Stomach (tissue), 9 donors: ENCODE results near the gene SH3GL2. TPM values are rescaled to one million over a fixed set of nuclear protein-coding genes. Genes with fewer than 3 reads are reported as not detected.

Experiments used
- DNase-seq, 2 donors: peaks; one replicate each; pipeline versions ENCODE4 v3.0.0 to v3.0.0-alpha.2; 2013 to 2019
- H3K27ac ChIP-seq, 5 donors: fragments of 200-600 bp in 4 of 5; sonication (generic) in 4 of 5; one replicate each; pipeline ENCODE4 v1.5.1; 2013 to 2019; ENCODE audit warnings: mild to moderate bottlenecking in 1 of 5, moderate library complexity in 1 of 5
- H3K27me3 ChIP-seq, 3 donors: fragments of 200-600 bp; sonication (generic); one replicate each; pipeline ENCODE4 v1.5.1; 2017 to 2019; ENCODE audit warnings: mixed run types in 1 of 3
- H3K36me3 ChIP-seq, 4 donors: fragments of 200-600 bp; sonication (generic); 1 replicate in 3 of 4; 2 replicates in 1 of 4; pipeline ENCODE4 v1.5.1; 2016 to 2019
- H3K4me1 ChIP-seq, 4 donors: fragments of 200-600 bp; sonication (generic); one replicate each; pipeline ENCODE4 v1.5.1; 2016 to 2019
- H3K4me3 ChIP-seq, 4 donors: fragments of 200-600 bp; sonication (generic) in 3 of 4; one replicate each; pipeline ENCODE4 v1.5.1; 2016 to 2019; ENCODE audit warnings: mild to moderate bottlenecking in 1 of 4
- H3K9me3 ChIP-seq, 4 donors: fragments of 200-600 bp; sonication (generic); one replicate each; pipeline ENCODE4 v1.5.1; 2016 to 2019
- EP300 ChIP-seq: sonication (generic); formaldehyde crosslinking; IDR thresholded peaks from one replicate; pipeline ENCODE4 v1.6.1; 2017; ENCODE audit warnings: antibody characterized with exemption
- POLR2A ChIP-seq, 4 donors: fragments of 450-650 bp; IDR thresholded peaks; one replicate each; pipeline ENCODE4 v1.6.1; 2016; ENCODE audit warnings: antibody characterized with exemption in 4 of 4, control low read depth in 2 of 4, mild to moderate bottlenecking in 1 of 4, moderate library complexity in 1 of 4
- POLR2AphosphoS5 ChIP-seq, 3 donors: sonication (generic); formaldehyde crosslinking; IDR thresholded peaks; one replicate each; pipeline ENCODE4 v1.6.1; 2016; ENCODE audit warnings: antibody characterized with exemption in 3 of 3
- WGBS, 5 donors: extraction: QIAGEN DNeasy Blood & Tissue Kit in 3 of 5; methylation state at CpG; one replicate each; pipeline versions ENCODE4 v1.1.5 to v1.1.7; 2013 to 2018; 5-methylcytosine and 5-hydroxymethylcytosine counted together
- intact Hi-C: fragments of 100-400 bp; cut with DNase I; formaldehyde crosslinking; loops from one replicate; pipeline ENCODE4 v1.15.1; 2023; ENCODE audit warnings: low total_unique reads
- polyA plus RNA-seq, 3 donors: library from polyadenylated mRNA; stranded (reverse); fragments of 200-250 nt; gene quantifications; one replicate each; pipeline ENCODE4 v1.2.3, GENCODE V29; 2013
- total RNA-seq, 5 donors: library from RNA; depleted of rRNA; stranded (reverse); fragments of >200 nt; gene quantifications; one replicate each; pipeline versions ENCODE4 v1.1.0 to v1.2.3, GENCODE V29; 2014 to 2016
- TF ChIP-seq, protein P1 (sequence below), 7 experiments: fragments of 450-650 bp in 4 of 7; fragments of 200-600 bp in 3 of 7; sonication (generic) in 3 of 7; IDR thresholded peaks; one replicate each; pipeline ENCODE4 v1.5.1; 2016 to 2019; ENCODE audit warnings: antibody characterized with exemption in 7 of 7, control low read depth in 2 of 7, mild to moderate bottlenecking in 1 of 7
- donor health status: healthy with polysubstance abuse.
- donor health status: Bipolar disorder and iron deficiency.
- donor health status: healthy.

SH3GL2 gene
- total and polyA plus RNA-seq, 8 donors: 0.89 to 17.5 (median 7.7) TPM; not detected in 1

GRCh38 chr9:17783227-17783626, 204.4 kb downstream of the SH3GL2 start:
- Histone ChIP-seq H3K27me3 (no peaks in the 10 kb centered on the region), H3K4me3 (no peak overlapping the region), H3K9me3 (no peaks in the 10 kb centered on the region), H3K4me1 (no peaks in the 10 kb centered on the region), H3K36me3 (no peaks in the 10 kb centered on the region), H3K27ac (no peak overlapping the region)
- intact Hi-C loops: no loop called here
- WGBS, 5 donors: 57 to 78% (median 67%) methylated on average over 1 of the region's 1 CpG
- no peak for DNase-seq
- TF ChIP-seq EP300 (no peak), POLR2AphosphoS5 (IDR thresholded peaks at IDR 0.05) (no peak), POLR2A (IDR thresholded peaks at IDR 0.05) (no peak)
- TF ChIP-seq, protein P1, sequence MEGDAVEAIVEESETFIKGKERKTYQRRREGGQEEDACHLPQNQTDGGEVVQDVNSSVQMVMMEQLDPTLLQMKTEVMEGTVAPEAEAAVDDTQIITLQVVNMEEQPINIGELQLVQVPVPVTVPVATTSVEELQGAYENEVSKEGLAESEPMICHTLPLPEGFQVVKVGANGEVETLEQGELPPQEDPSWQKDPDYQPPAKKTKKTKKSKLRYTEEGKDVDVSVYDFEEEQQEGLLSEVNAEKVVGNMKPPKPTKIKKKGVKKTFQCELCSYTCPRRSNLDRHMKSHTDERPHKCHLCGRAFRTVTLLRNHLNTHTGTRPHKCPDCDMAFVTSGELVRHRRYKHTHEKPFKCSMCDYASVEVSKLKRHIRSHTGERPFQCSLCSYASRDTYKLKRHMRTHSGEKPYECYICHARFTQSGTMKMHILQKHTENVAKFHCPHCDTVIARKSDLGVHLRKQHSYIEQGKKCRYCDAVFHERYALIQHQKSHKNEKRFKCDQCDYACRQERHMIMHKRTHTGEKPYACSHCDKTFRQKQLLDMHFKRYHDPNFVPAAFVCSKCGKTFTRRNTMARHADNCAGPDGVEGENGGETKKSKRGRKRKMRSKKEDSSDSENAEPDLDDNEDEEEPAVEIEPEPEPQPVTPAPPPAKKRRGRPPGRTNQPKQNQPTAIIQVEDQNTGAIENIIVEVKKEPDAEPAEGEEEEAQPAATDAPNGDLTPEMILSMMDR (IDR thresholded peaks at IDR 0.05): no peak

- H3K4me3 ChIP-seq: no peak overlapping the region
- intact Hi-C loops: no loop called here
- DNase-seq: no peak
- no peaks in the 10 kb centered on the region for H3K9me3 ChIP-seq
- H3K36me3 ChIP-seq: no peaks in the 10 kb centered on the region
- TF ChIP-seq POLR2AphosphoS5 (IDR thresholded peaks at IDR 0.05) (no peak), EP300 (no peak), POLR2A (IDR thresholded peaks at IDR 0.05) (no peak)
- TF ChIP-seq, protein P1 (IDR thresholded peaks at IDR 0.05): no peak
- 86 to 91% (median 90%) methylated on average over 6 of the region's 6 CpGs for WGBS, 5 donors
- H3K27me3 ChIP-seq: no peaks in the 10 kb centered on the region
- no peak overlapping the region for H3K27ac ChIP-seq
- H3K4me1 ChIP-seq: no peaks in the 10 kb centered on the region
Measured at GRCh38 chr9:17789316-17789715, 210.4 kb downstream of the SH3GL2 start.

DNA sequence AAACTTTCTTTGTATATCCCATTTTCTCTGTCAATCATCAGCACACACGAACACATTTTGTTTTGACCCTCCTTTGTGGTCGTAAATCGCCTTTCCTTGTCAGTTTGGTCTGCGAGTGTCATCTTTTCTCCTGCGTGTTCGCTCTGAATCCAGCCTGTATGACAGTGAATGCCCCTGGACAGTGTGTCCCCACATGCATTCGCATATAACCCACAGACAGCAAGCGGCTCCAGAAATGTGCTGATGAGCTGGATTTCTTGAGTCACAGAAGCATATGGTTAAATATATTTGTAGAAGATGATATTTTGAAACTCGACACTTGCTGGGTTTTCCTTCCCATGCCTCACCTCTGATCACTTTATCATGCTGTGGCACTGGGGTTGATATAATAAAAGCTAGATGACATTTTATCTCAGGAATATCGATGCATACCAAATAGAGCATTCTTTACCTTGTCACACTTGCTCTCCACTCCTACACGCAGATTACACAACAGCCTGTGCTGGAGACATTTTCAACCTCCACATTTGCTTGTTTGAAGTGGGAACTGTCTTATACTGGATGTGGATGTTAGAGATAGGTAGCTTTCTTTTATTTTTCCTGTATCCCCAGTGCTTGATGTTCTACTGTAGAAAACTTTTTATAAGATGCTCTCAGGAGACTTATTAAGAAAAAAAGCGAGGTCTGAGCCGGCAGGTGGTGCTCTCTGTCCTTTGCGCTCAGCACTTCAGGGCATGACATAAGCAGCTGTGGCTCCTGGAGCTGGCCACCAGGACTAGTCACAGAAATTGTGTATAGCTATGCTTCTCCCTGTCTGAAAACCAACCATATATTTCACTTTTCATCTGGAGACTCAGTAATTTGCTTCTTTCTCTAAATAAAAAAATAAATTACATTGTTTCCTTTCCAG, 215.1 kb downstream of the SH3GL2 start:
- 74 to 85% (median 78%) methylated on average over 14 of the region's 14 CpGs for WGBS, 5 donors
- Histone ChIP-seq H3K9me3 (no peaks in the 10 kb centered on the region), H3K27ac (no peak overlapping the region), H3K27me3 (no peaks in the 10 kb centered on the region), H3K36me3 (no peaks in the 10 kb centered on the region), H3K4me3 (no peak overlapping the region), H3K4me1 (no peaks in the 10 kb centered on the region)
- intact Hi-C loops: no loop called here
- DNase-seq: peak in 1 of 2 donors; percentile 28
- TF ChIP-seq POLR2A (IDR thresholded peaks at IDR 0.05) (no peak), EP300 (no peak), POLR2AphosphoS5 (IDR thresholded peaks at IDR 0.05) (no peak)
- TF ChIP-seq, protein P1 (IDR thresholded peaks at IDR 0.05): no peak

DNA sequence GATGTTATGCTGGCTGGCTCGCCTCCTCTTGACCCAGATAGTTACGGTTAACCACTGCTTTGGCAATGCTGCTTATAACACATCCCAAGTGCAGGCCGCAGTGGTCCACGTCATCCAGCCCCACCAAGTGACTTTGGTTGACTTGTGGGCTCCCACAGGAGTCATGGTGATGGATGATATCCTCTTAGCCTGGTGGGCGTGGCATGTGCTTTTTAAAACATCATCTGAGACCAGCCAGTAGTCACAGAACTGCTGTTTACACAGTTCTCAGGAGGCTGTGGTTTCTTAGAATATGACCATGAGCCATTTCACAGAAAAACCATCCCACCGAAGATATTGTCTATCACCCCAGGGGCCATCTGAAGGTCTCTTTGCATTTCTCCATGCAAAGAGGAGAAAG, 216.9 kb downstream of the SH3GL2 start:
- Histone ChIP-seq H3K27me3 (no peaks in the 10 kb centered on the region), H3K27ac (no peak overlapping the region), H3K4me3 (no peak overlapping the region), H3K4me1 (no peaks in the 10 kb centered on the region), H3K36me3 (no peaks in the 10 kb centered on the region), H3K9me3 (no peaks in the 10 kb centered on the region)
- TF ChIP-seq POLR2AphosphoS5 (IDR thresholded peaks at IDR 0.05) (no peak), POLR2A (IDR thresholded peaks at IDR 0.05) (no peak), EP300 (no peak)
- TF ChIP-seq, protein P1 (IDR thresholded peaks at IDR 0.05): no peak
- no peak for DNase-seq
- WGBS, 5 donors: 69 to 89% (median 81%) methylated on average over 5 to 6 of the region's 6 CpGs
- intact Hi-C loops: no loop called here
